SK-N-SH treated with all-trans-retinoic acid at 6 μM for 48 hours (cell line): Measurements from ENCODE around the gene GTF2IRD1.
"Not testable (repeated sequence)": the region's sequence is repeated elsewhere in the genome, so short reads cannot be mapped to it uniquely, and the experiment has no call there.

Source experiments
- ATAC-seq: fragments of 200-7000 bp; cut with Tn5 transposase; 3 replicates; pipeline ENCODE4 v1.9.1; 2020; ENCODE audit warnings: mild to moderate bottlenecking, moderate library complexity
- ARNTL ChIP-seq: fragments of 450-650 bp; formaldehyde crosslinking; IDR thresholded peaks from 2 replicates; pipeline ENCODE4 v1.5.0; 2020; ENCODE audit warnings: low read depth, mild to moderate bottlenecking, moderate library complexity, borderline replicate concordance
- BACH2 ChIP-seq: fragments of 250-450 bp; sonication (Bioruptor Pico); IDR thresholded peaks from 2 replicates; pipeline ENCODE4 v1.9.0; 2021; ENCODE audit warnings: mild to moderate bottlenecking, borderline replicate concordance
- CREB5 ChIP-seq: fragments of 250-450 bp; sonication (Bioruptor Pico); IDR thresholded peaks from 2 replicates; pipeline ENCODE4 v1.5.1; 2020; ENCODE audit warnings: low read depth, mild to moderate bottlenecking, moderate library complexity
- CSDC2 ChIP-seq: fragments of 250-450 bp; sonication (Bioruptor Pico); IDR thresholded peaks from 2 replicates; pipeline ENCODE4 v1.5.0; 2020; ENCODE audit warnings: mild to moderate bottlenecking, moderate library complexity
- ESRRG ChIP-seq: fragments of 250-450 bp; sonication (Bioruptor Pico); IDR thresholded peaks from 2 replicates; pipeline ENCODE4 v1.6.1; 2021; ENCODE audit warnings: mild to moderate bottlenecking
- GLIS3 ChIP-seq: fragments of 250-450 bp; sonication (Bioruptor Pico); IDR thresholded peaks from 2 replicates; pipeline ENCODE4 v1.5.0; 2020; ENCODE audit warnings: mild to moderate bottlenecking, moderate library complexity
- ISL1 ChIP-seq: fragments of 250-450 bp; sonication (Bioruptor Pico); IDR thresholded peaks from 2 replicates; pipeline ENCODE4 v2.1.2; 2022; ENCODE audit warnings: mild to moderate bottlenecking, moderate library complexity
- OSR1 ChIP-seq: fragments of 250-450 bp; sonication (Bioruptor Pico); IDR thresholded peaks from 2 replicates; pipeline ENCODE4 v1.8.0; 2022; ENCODE audit warnings: moderate library complexity, mild to moderate bottlenecking, inconsistent platforms
- PPARA ChIP-seq: fragments of 250-450 bp; sonication (Bioruptor Pico); IDR thresholded peaks from 2 replicates; pipeline ENCODE4 v1.5.0; 2020; ENCODE audit warnings: mild to moderate bottlenecking, borderline replicate concordance
- RARB ChIP-seq: fragments of 250-450 bp; sonication (Bioruptor Pico); IDR thresholded peaks from 2 replicates; pipeline ENCODE4 v1.8.0; 2021; ENCODE audit warnings: mild to moderate bottlenecking, moderate library complexity
- SNAI2 ChIP-seq: fragments of 250-450 bp; sonication (Bioruptor Pico); IDR thresholded peaks from 2 replicates; pipeline ENCODE4 v1.5.0; 2020; ENCODE audit warnings: mild to moderate bottlenecking, moderate library complexity
- TCF4 ChIP-seq: fragments of 250-450 bp; sonication (Bioruptor Pico); IDR thresholded peaks from 2 replicates; pipeline ENCODE4 v1.8.0; 2021; ENCODE audit warnings: mild to moderate bottlenecking, moderate library complexity, borderline replicate concordance
- TOX ChIP-seq: fragments of 250-450 bp; sonication (Bioruptor Pico); IDR thresholded peaks from 2 replicates; pipeline ENCODE4 v1.8.0; 2021; ENCODE audit warnings: mild to moderate bottlenecking, moderate library complexity, borderline replicate concordance
- ZC3H10 ChIP-seq: fragments of 250-450 bp; sonication (Bioruptor Pico); IDR thresholded peaks from 2 replicates; pipeline ENCODE4 v1.5.1; 2021; ENCODE audit warnings: mild to moderate bottlenecking, moderate library complexity
- ZFP3 ChIP-seq: fragments of 250-450 bp; sonication (Bioruptor Pico); IDR thresholded peaks from 2 replicates; pipeline ENCODE4 v1.5.0; 2020; ENCODE audit warnings: mild to moderate bottlenecking, moderate library complexity
- ZFP30 ChIP-seq: fragments of 450-650 bp; formaldehyde crosslinking; IDR thresholded peaks from 2 replicates; pipeline ENCODE4 v1.5.0; 2022; ENCODE audit warnings: mild to moderate bottlenecking, moderate library complexity
- ZNF565 ChIP-seq: fragments of 450-650 bp; formaldehyde crosslinking; conservative IDR thresholded peaks from 2 replicates; pipeline ENCODE4 v1.5.0; 2020; ENCODE audit warnings: low read depth, mild to moderate bottlenecking, moderate library complexity
- ZNF70 ChIP-seq: fragments of 450-650 bp; formaldehyde crosslinking; IDR thresholded peaks from 2 replicates; pipeline ENCODE4 v1.5.0; 2020; ENCODE audit warnings: mild to moderate bottlenecking, moderate library complexity
- ZNF8 ChIP-seq: fragments of 450-650 bp; formaldehyde crosslinking; IDR thresholded peaks from 2 replicates; pipeline ENCODE4 v1.5.0; 2020; ENCODE audit warnings: mild to moderate bottlenecking, moderate library complexity
- TF ChIP-seq, protein P1 (sequence below): fragments of 250-450 bp; sonication (Bioruptor Pico); IDR thresholded peaks from 2 replicates; pipeline ENCODE4 v1.5.0; 2020; ENCODE audit warnings: mild to moderate bottlenecking, moderate library complexity
- TF ChIP-seq, protein P2 (sequence below): fragments of 250-450 bp; sonication (Bioruptor Pico); IDR thresholded peaks from 2 replicates; pipeline ENCODE4 v1.5.1; 2021; ENCODE audit warnings: mild to moderate bottlenecking, moderate library complexity

The GTF2IRD1 gene

DNA sequence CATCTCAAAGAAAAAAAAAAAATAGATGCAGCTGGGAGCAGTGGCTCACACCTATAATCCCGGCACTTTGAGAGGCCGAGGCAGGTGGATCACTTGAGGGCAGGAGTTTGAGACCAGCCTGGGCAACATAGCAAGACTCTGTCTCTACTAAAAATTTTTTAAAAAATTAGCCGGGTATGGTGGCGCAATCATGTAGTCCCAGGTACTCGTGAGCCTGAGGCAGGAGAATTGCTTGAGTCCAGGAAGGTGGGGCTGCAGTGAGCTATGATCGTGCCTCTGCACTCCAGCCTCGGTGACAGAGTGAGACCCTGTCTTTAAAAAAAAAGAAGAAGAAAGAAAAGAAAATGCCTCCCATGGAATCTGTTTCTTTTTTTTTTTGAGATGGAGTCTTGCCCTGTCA lies 31.9 kb downstream of the GTF2IRD1 start:
- TF ChIP-seq, protein P1, sequence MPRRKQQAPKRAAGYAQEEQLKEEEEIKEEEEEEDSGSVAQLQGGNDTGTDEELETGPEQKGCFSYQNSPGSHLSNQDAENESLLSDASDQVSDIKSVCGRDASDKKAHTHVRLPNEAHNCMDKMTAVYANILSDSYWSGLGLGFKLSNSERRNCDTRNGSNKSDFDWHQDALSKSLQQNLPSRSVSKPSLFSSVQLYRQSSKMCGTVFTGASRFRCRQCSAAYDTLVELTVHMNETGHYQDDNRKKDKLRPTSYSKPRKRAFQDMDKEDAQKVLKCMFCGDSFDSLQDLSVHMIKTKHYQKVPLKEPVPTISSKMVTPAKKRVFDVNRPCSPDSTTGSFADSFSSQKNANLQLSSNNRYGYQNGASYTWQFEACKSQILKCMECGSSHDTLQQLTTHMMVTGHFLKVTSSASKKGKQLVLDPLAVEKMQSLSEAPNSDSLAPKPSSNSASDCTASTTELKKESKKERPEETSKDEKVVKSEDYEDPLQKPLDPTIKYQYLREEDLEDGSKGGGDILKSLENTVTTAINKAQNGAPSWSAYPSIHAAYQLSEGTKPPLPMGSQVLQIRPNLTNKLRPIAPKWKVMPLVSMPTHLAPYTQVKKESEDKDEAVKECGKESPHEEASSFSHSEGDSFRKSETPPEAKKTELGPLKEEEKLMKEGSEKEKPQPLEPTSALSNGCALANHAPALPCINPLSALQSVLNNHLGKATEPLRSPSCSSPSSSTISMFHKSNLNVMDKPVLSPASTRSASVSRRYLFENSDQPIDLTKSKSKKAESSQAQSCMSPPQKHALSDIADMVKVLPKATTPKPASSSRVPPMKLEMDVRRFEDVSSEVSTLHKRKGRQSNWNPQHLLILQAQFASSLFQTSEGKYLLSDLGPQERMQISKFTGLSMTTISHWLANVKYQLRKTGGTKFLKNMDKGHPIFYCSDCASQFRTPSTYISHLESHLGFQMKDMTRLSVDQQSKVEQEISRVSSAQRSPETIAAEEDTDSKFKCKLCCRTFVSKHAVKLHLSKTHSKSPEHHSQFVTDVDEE (CRISPR knock-in tag) = no peak
- no peak for ATAC-seq

DNA sequence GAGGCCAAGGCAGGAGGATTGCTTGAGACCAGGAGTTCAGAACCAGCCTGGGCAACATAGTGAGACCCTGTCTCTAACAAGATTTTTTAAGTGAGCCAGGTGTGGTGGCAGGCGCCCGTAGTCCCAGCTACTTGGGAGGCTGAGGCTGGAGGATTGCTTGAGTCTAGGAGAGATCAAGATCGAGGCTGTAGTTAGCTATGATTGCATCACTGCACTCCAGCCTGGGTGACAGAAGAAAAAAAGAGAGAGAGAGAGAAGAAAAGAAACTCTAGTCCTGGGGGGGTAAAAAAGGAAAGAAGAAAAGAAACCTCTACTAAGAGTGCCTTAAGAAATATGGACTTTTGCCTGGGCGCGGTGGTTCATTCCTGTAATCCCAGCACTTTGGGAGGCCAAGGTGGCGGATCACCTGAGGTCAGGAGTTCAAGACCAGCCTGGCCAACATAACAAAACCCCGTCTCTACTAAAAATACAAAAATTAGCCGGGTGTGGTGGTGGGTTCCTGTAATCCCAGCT lies 34.9 kb downstream of the GTF2IRD1 start:
- ATAC-seq = not testable (repeated sequence)

DNA sequence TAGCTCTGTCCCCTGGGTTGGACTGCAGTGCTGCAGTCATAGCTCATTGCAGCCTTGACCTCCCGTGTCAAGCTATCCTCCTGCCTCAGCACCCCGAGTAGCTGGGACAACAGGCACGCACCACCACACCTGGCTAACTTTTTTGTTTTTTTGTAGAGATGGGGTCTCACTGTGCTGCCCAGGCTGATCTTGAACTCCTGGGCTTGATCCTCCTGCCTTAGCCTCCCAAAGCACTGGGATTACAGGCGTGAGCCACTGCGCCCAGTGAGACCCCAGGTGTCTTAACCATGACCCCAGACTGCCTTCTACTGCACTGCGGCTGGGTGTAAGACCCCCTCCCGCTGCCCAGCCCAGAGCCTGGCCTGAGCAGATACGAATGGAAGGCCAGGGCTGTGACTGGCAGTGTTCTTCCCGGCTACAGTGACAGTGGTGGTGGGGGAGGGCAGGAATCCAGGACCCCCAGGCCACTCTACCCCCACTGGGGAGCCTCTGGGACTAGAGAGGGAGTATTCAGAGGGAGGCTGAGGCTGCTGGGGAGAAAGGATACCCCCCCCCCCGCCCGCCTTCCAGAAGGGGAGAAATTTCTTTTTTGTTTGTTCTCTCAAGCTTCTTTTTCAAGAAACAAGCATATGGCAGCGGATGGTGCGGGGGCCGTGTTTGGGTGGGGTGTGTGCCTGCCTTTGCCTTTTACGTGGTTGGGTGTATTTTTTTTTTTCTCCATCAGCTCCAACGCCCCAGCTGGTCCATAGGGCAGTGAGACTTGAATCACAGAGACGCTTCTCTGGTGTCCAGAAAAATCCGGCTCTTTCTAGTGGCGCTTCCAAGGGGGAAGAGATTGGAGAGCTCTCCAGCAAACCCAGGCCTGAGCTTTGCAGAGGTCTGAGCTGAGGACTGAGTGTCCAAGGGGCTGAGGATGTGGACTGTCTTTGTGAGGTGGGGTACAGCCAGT lies 36.6 kb downstream of the GTF2IRD1 start:
- TF ChIP-seq, protein P2, sequence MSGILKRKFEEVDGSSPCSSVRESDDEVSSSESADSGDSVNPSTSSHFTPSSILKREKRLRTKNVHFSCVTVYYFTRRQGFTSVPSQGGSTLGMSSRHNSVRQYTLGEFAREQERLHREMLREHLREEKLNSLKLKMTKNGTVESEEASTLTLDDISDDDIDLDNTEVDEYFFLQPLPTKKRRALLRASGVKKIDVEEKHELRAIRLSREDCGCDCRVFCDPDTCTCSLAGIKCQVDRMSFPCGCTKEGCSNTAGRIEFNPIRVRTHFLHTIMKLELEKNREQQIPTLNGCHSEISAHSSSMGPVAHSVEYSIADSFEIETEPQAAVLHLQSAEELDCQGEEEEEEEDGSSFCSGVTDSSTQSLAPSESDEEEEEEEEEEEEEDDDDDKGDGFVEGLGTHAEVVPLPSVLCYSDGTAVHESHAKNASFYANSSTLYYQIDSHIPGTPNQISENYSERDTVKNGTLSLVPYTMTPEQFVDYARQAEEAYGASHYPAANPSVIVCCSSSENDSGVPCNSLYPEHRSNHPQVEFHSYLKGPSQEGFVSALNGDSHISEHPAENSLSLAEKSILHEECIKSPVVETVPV (CRISPR knock-in tag) = no peak
- TF ChIP-seq BACH2 (CRISPR knock-in tag) = no peak
- no peak for TF ChIP-seq ISL1
- ATAC-seq = no peak; the same call in 2 of the 3 replicates

GRCh38 chr7:74491490-74491889 lies 37.8 kb downstream of the GTF2IRD1 start:
- TF ChIP-seq ZNF8 (CRISPR knock-in tag) = peak; percentile 83
- ATAC-seq = not testable (repeated sequence)

- ATAC-seq = no peak
Measured at GRCh38 chr7:74493295-74493694, 39.6 kb downstream of the GTF2IRD1 start.

DNA sequence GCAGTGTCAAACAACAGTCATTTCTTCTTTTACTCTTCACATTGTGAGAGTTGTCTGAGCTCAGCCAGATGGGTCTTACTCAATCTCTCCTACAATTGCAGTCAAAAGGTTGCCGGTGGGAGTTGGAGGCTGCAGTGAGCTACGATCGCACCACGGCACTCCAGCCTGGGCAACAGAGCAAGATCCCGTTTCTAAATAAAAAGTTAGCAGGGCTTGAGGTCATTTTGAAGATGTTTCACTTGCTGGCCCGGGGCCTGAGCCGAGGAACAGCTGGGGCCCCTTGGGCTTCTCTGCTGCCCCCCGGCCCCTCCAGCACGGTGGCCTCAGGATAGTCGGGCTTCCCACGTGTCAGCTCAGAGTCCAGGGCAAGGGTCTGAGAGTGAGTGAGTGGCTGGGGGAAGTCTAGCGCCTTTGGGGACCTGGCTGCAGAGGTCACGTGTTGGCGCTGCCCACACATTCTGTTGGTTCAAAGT lies 40.4 kb downstream of the GTF2IRD1 start:
- no peak for ATAC-seq
- TF ChIP-seq RARB (CRISPR knock-in tag) (no peak), ZC3H10 (no peak), TCF4 (CRISPR knock-in tag) (no peak), TOX (CRISPR knock-in tag) (no peak), ZNF565 (CRISPR knock-in tag) (no peak), ZFP3 (CRISPR knock-in tag) (no peak), PPARA (CRISPR knock-in tag) (no peak), CSDC2 (no peak), ZFP30 (CRISPR knock-in tag) (no peak), CREB5 (CRISPR knock-in tag) (no peak), ARNTL (CRISPR knock-in tag) (no peak), GLIS3 (CRISPR knock-in tag) (no peak), OSR1 (no peak), SNAI2 (no peak)
- TF ChIP-seq, protein P1 (CRISPR knock-in tag) = no peak
- TF ChIP-seq, protein P2 (CRISPR knock-in tag) = no peak

More at GRCh38 chr7:74493295-74493694, 39.6 kb downstream of the GTF2IRD1 start:
- TF ChIP-seq OSR1 (no peak), GLIS3 (CRISPR knock-in tag) (no peak), RARB (CRISPR knock-in tag) (no peak), ESRRG (CRISPR knock-in tag) (no peak), ZNF70 (CRISPR knock-in tag) (no peak), PPARA (CRISPR knock-in tag) (no peak), ISL1 (no peak), TCF4 (CRISPR knock-in tag) (no peak), ZFP30 (CRISPR knock-in tag) (no peak), ARNTL (CRISPR knock-in tag) (no peak), TOX (CRISPR knock-in tag) (no peak), SNAI2 (no peak), BACH2 (CRISPR knock-in tag) (no peak)
- TF ChIP-seq, all 23 proteins: peak for 0
